Astrocyte of the hippocampus (primary cell): ENCODE results near the gene AFF2.
A peak's percentile ranks its signal among the peaks of the same experiment; 100 is the strongest.

ENCODE experiments used
- DNase-seq: peaks from one replicate; pipeline ENCODE4 v3.0.0; 2011; ENCODE audit warnings: low read depth, low spot score

Gene AFF2

GRCh38 chrX:148723551-148723950, 223.1 kb downstream of the AFF2 start:
- peak; percentile 2 for DNase-seq

GRCh38 chrX:148728901-148729300, 228.5 kb downstream of the AFF2 start:
- DNase-seq, result peak; percentile 1

GRCh38 chrX:148732743-148733142, 232.3 kb downstream of the AFF2 start:
- no peak for DNase-seq

- peak; percentile 31 for DNase-seq
Measured at GRCh38 chrX:148741441-148741840, 241.0 kb downstream of the AFF2 start.

- DNase-seq, result no peak
Measured at GRCh38 chrX:148755111-148755510, 254.7 kb downstream of the AFF2 start.

- no peak for DNase-seq
Measured at GRCh38 chrX:148763896-148764295, 263.5 kb downstream of the AFF2 start.

GRCh38 chrX:148768296-148768695, 267.9 kb downstream of the AFF2 start:
- no peak for DNase-seq

- no peak for DNase-seq
Measured at GRCh38 chrX:148771440-148771839, 271.0 kb downstream of the AFF2 start.

GRCh38 chrX:148774276-148774675, 273.9 kb downstream of the AFF2 start:
- DNase-seq, result no peak

GRCh38 chrX:148784137-148784536, 283.7 kb downstream of the AFF2 start:
- DNase-seq, result no peak

- peak; percentile 28 for DNase-seq
Measured at GRCh38 chrX:148784856-148785255, 284.4 kb downstream of the AFF2 start.

GRCh38 chrX:148785256-148785655, 284.8 kb downstream of the AFF2 start:
- DNase-seq, result no peak

- no peak for DNase-seq
Measured at GRCh38 chrX:148788449-148788848, 288.0 kb downstream of the AFF2 start.

GRCh38 chrX:148794350-148794749, 293.9 kb downstream of the AFF2 start:
- no peak for DNase-seq

- DNase-seq, result no peak
Measured at GRCh38 chrX:148804579-148805355, 304.4 kb downstream of the AFF2 start.

GRCh38 chrX:148806145-148806870, 305.9 kb downstream of the AFF2 start:
- no peak for DNase-seq

GRCh38 chrX:148808833-148809232, 308.4 kb downstream of the AFF2 start:
- no peak for DNase-seq

GRCh38 chrX:148811236-148811635, 310.8 kb downstream of the AFF2 start:
- DNase-seq, result peak; percentile 36

GRCh38 chrX:148813422-148813821, 313.0 kb downstream of the AFF2 start:
- no peak for DNase-seq

- DNase-seq, result no peak
Measured at GRCh38 chrX:148813967-148814366, 313.6 kb downstream of the AFF2 start.

GRCh38 chrX:148815218-148815961, 315.0 kb downstream of the AFF2 start:
- no peak for DNase-seq

- DNase-seq, result no peak
Measured at GRCh38 chrX:148823986-148824385, 323.6 kb downstream of the AFF2 start.
